K562 (cell line): ENCODE results near the gene DAZAP1. TPM values are rescaled to one million over a fixed set of nuclear protein-coding genes. Genes with fewer than 3 reads are reported as not detected.
A peak's percentile ranks its signal among the peaks of the same experiment; 100 is the strongest.

Experiments used
- ATAC-seq: fragments of 200-7000 bp; cut with Tn5 transposase; 3 replicates; pipeline ENCODE4 v1.9.1; 2020; ENCODE audit warnings: moderate library complexity
- BruUV-seq: library from RNA; stranded (reverse); fragments of 400-500 nt; replicated peaks from 2 replicates; lab custom pipeline; 2021; lab: Mats Ljungman, UMichigan
- CTCF ChIA-PET: fragments of 300-600 bp; formaldehyde crosslinking; extraction: SDS; loops from one replicate; lab custom pipeline; 2021; ENCODE audit warnings: low intra/inter-chr PET ratio; lab: Yijun Ruan, JAX
- POLR2A ChIA-PET: fragments of 300-600, 350-650 bp; sonication (Branson Sonifier 250); formaldehyde crosslinking; extraction: SDS; loops from one replicate; lab custom pipeline; 2021; ENCODE audit warnings: antibody characterized with exemption, inconsistent platforms; lab: Yijun Ruan, JAX
- DNase-seq, 4 experiments: peaks; one replicate each; pipeline versions ENCODE4 v3.0.0 to v3.0.0-alpha.2; 2011 to 2018; ENCODE audit warnings: low spot score in 3 of 4, mixed read lengths in 3 of 4; ENCODE audit errors: extremely low read depth in 1 of 4
- FAIRE-seq: peaks from 2 replicates; lab custom pipeline; 2011; peaks lifted over from hg19 to GRCh38; lab: Jason Lieb, UNC
- H2AFZ ChIP-seq: 2 replicates; pipeline ENCODE4 v1.6.0; 2011; ENCODE audit warnings: low read depth, low read length, control low read depth, inconsistent platforms
- H3K27ac ChIP-seq: fragments of 200-600 bp; 3 replicates; pipeline ENCODE4 v1.8.0; 2011; ENCODE audit warnings: low read depth, mild to moderate bottlenecking, control low read depth, inconsistent platforms, low read length, moderate library complexity, mixed read lengths; ENCODE audit errors: extremely low read depth
- H3K27me3 ChIP-seq, 2 experiments: fragments of 300-600 bp in 1 of 2; 2 replicates in 1 of 2; 3 replicates in 1 of 2; pipeline versions ENCODE4 v1.6.0 to v1.8.0; 2011; ENCODE audit warnings: inconsistent platforms in 2 of 2, low read length in 2 of 2, mild to moderate bottlenecking in 1 of 2, mixed read lengths in 1 of 2, moderate library complexity in 1 of 2; ENCODE audit not compliant: control insufficient read depth in 2 of 2, insufficient read depth in 2 of 2
- H3K36me3 ChIP-seq: fragments of 300-600 bp; 3 replicates; pipeline ENCODE4 v1.8.0; 2011; ENCODE audit warnings: mild to moderate bottlenecking, low read length, inconsistent platforms; ENCODE audit not compliant: control insufficient read depth, insufficient read depth
- H3K4me1 ChIP-seq, 2 experiments: fragments of 200-600 bp in 1 of 2; replicated peaks in 1 of 2; 2 replicates in 1 of 2; 3 replicates in 1 of 2; pipeline versions ENCODE4 v1.5.1 to v1.8.0; 2011; ENCODE audit warnings: inconsistent platforms in 2 of 2, low read length in 2 of 2, mild to moderate bottlenecking in 1 of 2, mixed read lengths in 1 of 2, moderate library complexity in 1 of 2; ENCODE audit not compliant: control insufficient read depth in 2 of 2, insufficient read depth in 2 of 2
- H3K4me2 ChIP-seq: 2 replicates; pipeline ENCODE4 v1.6.1; 2011; ENCODE audit warnings: low read length, control low read depth, inconsistent platforms, mixed read lengths; ENCODE audit not compliant: insufficient read depth
- H3K4me3 ChIP-seq: fragments of 200-600 bp; sonication (generic), shearing (Covaris generic); 2 replicates; pipeline ENCODE4 v1.5.1; 2016; ENCODE audit warnings: control low read depth, inconsistent platforms
- H3K79me2 ChIP-seq: fragments of 200-600 bp; 3 replicates; pipeline ENCODE4 v1.8.0; 2011; ENCODE audit warnings: low read length, inconsistent platforms; ENCODE audit not compliant: control insufficient read depth, insufficient read depth
- H3K9ac ChIP-seq, 2 experiments: 2 replicates each; pipeline versions ENCODE4 v1.6.0 to v1.6.1; 2011; ENCODE audit warnings: low read depth in 2 of 2, low read length in 2 of 2, control low read depth in 1 of 2, inconsistent platforms in 1 of 2, mild to moderate bottlenecking in 1 of 2, mixed read lengths in 1 of 2; ENCODE audit not compliant: insufficient read depth in 1 of 2
- H3K9me1 ChIP-seq: one replicate; pipeline ENCODE4 v1.6.0; 2011; ENCODE audit warnings: inconsistent platforms, mild to moderate bottlenecking, low read length, moderate library complexity; ENCODE audit not compliant: control insufficient read depth, insufficient read depth
- H3K9me3 ChIP-seq: replicated peaks from 2 replicates; pipeline ENCODE4 v1.5.1; 2011; ENCODE audit warnings: low read depth, low read length, inconsistent platforms; ENCODE audit not compliant: control insufficient read depth, insufficient read depth
- H4K20me1 ChIP-seq: replicated peaks from 2 replicates; pipeline ENCODE4 v1.6.1; 2011; ENCODE audit warnings: low read length, inconsistent platforms, mixed read lengths; ENCODE audit not compliant: control insufficient read depth, insufficient read depth
- ATF3 ChIP-seq, 2 experiments: fragments of 450-650 bp in 1 of 2; sonication (generic) in 1 of 2; formaldehyde crosslinking in 1 of 2; IDR thresholded peaks in 1 of 2; conservative IDR thresholded peaks in 1 of 2; 2 replicates each; pipeline versions ENCODE4 v1.6.1 to v1.8.1; 2016 to 2023; ENCODE audit warnings: mild to moderate bottlenecking in 2 of 2, moderate library complexity in 2 of 2, inconsistent platforms in 1 of 2, missing genetic modification reagents in 1 of 2
- BRF1 ChIP-seq: IDR thresholded peaks from 3 replicates; pipeline ENCODE4 v1.6.1; 2011; ENCODE audit warnings: borderline replicate concordance, mild to moderate bottlenecking; ENCODE audit not compliant: insufficient read length; ENCODE audit errors: extremely low read depth
- CREB3L1 ChIP-seq: fragments of 450-650 bp; IDR thresholded peaks from 2 replicates; pipeline ENCODE4 v1.6.1; 2014; ENCODE audit warnings: low read depth, mild to moderate bottlenecking, moderate library complexity, borderline replicate concordance
- DNMT1 ChIP-seq: fragments of 450-650 bp; IDR thresholded peaks from 2 replicates; pipeline ENCODE4 v1.6.1; 2016; ENCODE audit warnings: antibody characterized with exemption, mild to moderate bottlenecking
- ELF4 ChIP-seq: fragments of 450-650 bp; formaldehyde crosslinking; IDR thresholded peaks from 2 replicates; pipeline ENCODE4 v1.4.0; 2022; ENCODE audit warnings: missing genetic modification characterization
- GABPA ChIP-seq: fragments of 200-800 bp; sonication (Bioruptor generic); conservative IDR thresholded peaks from 2 replicates; pipeline ENCODE4 v1.6.1; 2016; ENCODE audit warnings: low read depth, missing genetic modification characterization, missing compliant biosample characterization
- IRF1 ChIP-seq: sonication (generic); formaldehyde crosslinking; IDR thresholded peaks from 2 replicates; pipeline ENCODE4 v1.8.0; 2022; ENCODE audit warnings: missing genetic modification reagents, mild to moderate bottlenecking, borderline replicate concordance
- KAT2B ChIP-seq: IDR thresholded peaks from one replicate; pipeline ENCODE4 v1.6.1; 2012; ENCODE audit warnings: low read depth, mild to moderate bottlenecking, control low read depth, inconsistent platforms, low read length, moderate library complexity
- KLF10 ChIP-seq: fragments of 250-450 bp; sonication (Bioruptor Pico); IDR thresholded peaks from 2 replicates; pipeline ENCODE4 v1.6.1; 2021; ENCODE audit warnings: matching md5 sums
- RBM34 ChIP-seq: fragments of 200-400 bp; formaldehyde crosslinking; IDR thresholded peaks from 2 replicates; pipeline ENCODE4 v1.6.1; 2018; ENCODE audit warnings: low read length, borderline replicate concordance; ENCODE audit not compliant: insufficient read depth
- SMARCA5 ChIP-seq: fragments of 450-650 bp; IDR thresholded peaks from 2 replicates; pipeline ENCODE4 v1.6.1; 2016
- TCFL5 ChIP-seq: fragments of 250-450 bp; sonication (Bioruptor Pico); conservative IDR thresholded peaks from 2 replicates; pipeline ENCODE4 v1.6.1; 2021; ENCODE audit warnings: mild to moderate bottlenecking, moderate library complexity, matching md5 sums
- TEAD4 ChIP-seq, 2 experiments: sonication (generic) in 1 of 2; formaldehyde crosslinking in 1 of 2; IDR thresholded peaks; 2 replicates each; pipeline versions ENCODE4 v1.6.1 to v1.8.0; 2012 to 2022; ENCODE audit warnings: borderline replicate concordance in 1 of 2, inconsistent platforms in 1 of 2, low read length in 1 of 2, mild to moderate bottlenecking in 1 of 2, missing genetic modification reagents in 1 of 2
- ZNF133 ChIP-seq: fragments of 250-450 bp; sonication (Bioruptor Pico); IDR thresholded peaks from 2 replicates; pipeline ENCODE4 v1.4.0; 2020; ENCODE audit warnings: mild to moderate bottlenecking
- ZNF143 ChIP-seq: sonication (generic); formaldehyde crosslinking; IDR thresholded peaks from 2 replicates; pipeline ENCODE4 v1.9.0; 2022; ENCODE audit warnings: mild to moderate bottlenecking, missing genetic modification reagents
- ZNF408 ChIP-seq: fragments of 250-450 bp; sonication (Bioruptor Pico); IDR thresholded peaks from 2 replicates; pipeline ENCODE4 v1.4.0; 2020; ENCODE audit warnings: low read depth, mild to moderate bottlenecking, moderate library complexity
- ZNF696 ChIP-seq: fragments of 250-450 bp; sonication (Bioruptor Pico); conservative IDR thresholded peaks from 2 replicates; pipeline ENCODE4 v1.4.0; 2020; ENCODE audit warnings: mild to moderate bottlenecking, moderate library complexity
- ZNF707 ChIP-seq: fragments of 250-450 bp; sonication (Bioruptor Pico); conservative IDR thresholded peaks from 2 replicates; pipeline ENCODE4 v1.8.0; 2022; ENCODE audit warnings: inconsistent platforms, mild to moderate bottlenecking, moderate library complexity
- ZZZ3 ChIP-seq: fragments of 450-650 bp; IDR thresholded peaks from 2 replicates; pipeline ENCODE4 v1.6.1; 2016; ENCODE audit warnings: antibody characterized with exemption, mild to moderate bottlenecking, moderate library complexity
- WGBS: fragments of 100-300 bp; shearing (Covaris generic); methylation state at CpG from one replicate; pipeline ENCODE4 v1.1.6; 2016; ENCODE audit warnings: low coverage, mixed read lengths; ENCODE audit not compliant: insufficient coverage; ENCODE audit errors: missing lambda C conversion rate; 5-methylcytosine and 5-hydroxymethylcytosine counted together
- in situ Hi-C: fragments of 300-500 bp; cut with MboI; formaldehyde crosslinking; loops from 4 replicates; pipeline ENCODE4 v1.15.0; 2018; ENCODE audit warnings: inconsistent platforms, mixed read lengths
- intact Hi-C: fragments of 100-400 bp; cut with micrococcal nuclease; formaldehyde crosslinking; loops from 2 replicates; pipeline ENCODE4 v1.14.2; 2022
- polyA plus RNA-seq, 8 experiments: library from polyadenylated mRNA; depleted of rRNA in 4 of 8; stranded (reverse) in 5 of 8; unstranded in 3 of 8; fragments of >200 nt; fragmentation: Nextera tagmentation in 2 of 8; fragmentation: Illumina TruSeq in 1 of 8; extraction: Ambion mirVana in 2 of 8; extraction: Trizol in 1 of 8; gene quantifications; 2 replicates each; pipeline versions ENCODE4 v1.2.1 to v1.2.3, GENCODE V29; 2011 to 2014; ENCODE audit warnings: inconsistent platforms in 1 of 8, missing spikeins in 1 of 8
- total RNA-seq, 7 experiments: library from RNA; depleted of rRNA in 6 of 7; stranded (reverse); fragments of >200 nt in 6 of 7; fragmentation: Illumina TruSeq in 2 of 7; extraction: Trizol in 2 of 7; gene quantifications; 2 replicates each; pipeline versions ENCODE4 v1.2.1 to v1.2.3, GENCODE V29; 2011 to 2021; ENCODE audit warnings: low replicate concordance in 1 of 7

The DAZAP1 gene
- total and polyA plus RNA-seq, 9 of the 15 experiments (the other 6 are each of a cell fraction or from before 2014, with no cell fraction given) = 10.8 to 289 (median 142) TPM

- ATAC-seq = peak; percentile 86
- Histone ChIP-seq H3K79me2 (peaks cover 45% of the 10 kb centered on the region), H3K9me3 (no peaks in the 10 kb centered on the region), H3K9me1 (peaks cover 17% of the 10 kb centered on the region), H3K4me3 (peak overlapping the region; percentile 35), H3K27me3 (no peaks in the 10 kb centered on the region), H3K27ac (peak overlapping the region; percentile 79), H3K36me3 (peaks cover 33% of the 10 kb centered on the region; the same call in 2 of the 3 replicates), H4K20me1 (peaks cover 35% of the 10 kb centered on the region), H3K4me2 (peak overlapping the region; percentile 78), H2AFZ (peak overlapping the region; percentile 73), H3K9ac (peak overlapping the region; percentile 67 to 93), H3K4me1 (peaks cover 20 to 68% of the 10 kb centered on the region in 2 experiments)
- in situ Hi-C loops = no loop called here
- CTCF ChIA-PET = no interaction called here
- POLR2A ChIA-PET = no interaction called here
- peak; percentile 97 for FAIRE-seq
- peak; percentile 89 to 99 (median 93) for DNase-seq
- WGBS = 1% methylated on average over 47 of the region's 72 CpGs
- intact Hi-C loops = no loop called here
- TSS peak; percentile 90 for BruUV-seq
- no peak for TF ChIP-seq ZNF408 (CRISPR knock-in tag)
- TF ChIP-seq ZNF143 (CRISPR knock-in tag) = peak; percentile 90
- peak; percentile 92 for TF ChIP-seq CREB3L1
- peak; percentile 82; the same call in 1 of the 2 replicates for TF ChIP-seq SMARCA5
- TF ChIP-seq IRF1 = no peak
- no peak for TF ChIP-seq BRF1
- TF ChIP-seq RBM34 = no peak
- no peak for TF ChIP-seq ZNF133 (CRISPR knock-in tag)
- no peak for TF ChIP-seq ZZZ3
- TF ChIP-seq TEAD4 (IDR thresholded peaks at IDR 0.05; ENCODE audit: low read length) = peak; percentile 47
- TF ChIP-seq TEAD4 (CRISPR knock-in tag; IDR thresholded peaks at IDR 0.05; ENCODE audit: borderline replicate concordance) = no peak
- TF ChIP-seq DNMT1 = no peak
- TF ChIP-seq ELF4 (CRISPR knock-in tag) = no peak
- no peak for TF ChIP-seq TCFL5
- no peak for TF ChIP-seq KAT2B
- peak; percentile 16; the same call in 1 of the 2 replicates for TF ChIP-seq ATF3 (IDR thresholded peaks at IDR 0.05)
- 0 out of 2 replicates have a peak, but pooled peaks have one; percentile 57 for TF ChIP-seq ATF3 (CRISPR knock-in tag; conservative IDR thresholded peaks at IDR 0.05)
- TF ChIP-seq KLF10 (CRISPR knock-in tag) = no peak
- no peak for TF ChIP-seq GABPA (tag)
- no peak for TF ChIP-seq ZNF707 (CRISPR knock-in tag)
- TF ChIP-seq ZNF696 (CRISPR knock-in tag) = no peak
Measured at GRCh38 chr19:1406774-1407527, 435 bp upstream of the DAZAP1 start.
